ENCODE measurements around the gene TMEM150A.
A peak's percentile ranks its signal among the peaks of the same experiment; 100 is the strongest.
"Not testable (repeated sequence)": the region's sequence is repeated elsewhere in the genome, so short reads cannot be mapped to it uniquely, and the experiment has no call there.

Gene TMEM150A

DNA sequence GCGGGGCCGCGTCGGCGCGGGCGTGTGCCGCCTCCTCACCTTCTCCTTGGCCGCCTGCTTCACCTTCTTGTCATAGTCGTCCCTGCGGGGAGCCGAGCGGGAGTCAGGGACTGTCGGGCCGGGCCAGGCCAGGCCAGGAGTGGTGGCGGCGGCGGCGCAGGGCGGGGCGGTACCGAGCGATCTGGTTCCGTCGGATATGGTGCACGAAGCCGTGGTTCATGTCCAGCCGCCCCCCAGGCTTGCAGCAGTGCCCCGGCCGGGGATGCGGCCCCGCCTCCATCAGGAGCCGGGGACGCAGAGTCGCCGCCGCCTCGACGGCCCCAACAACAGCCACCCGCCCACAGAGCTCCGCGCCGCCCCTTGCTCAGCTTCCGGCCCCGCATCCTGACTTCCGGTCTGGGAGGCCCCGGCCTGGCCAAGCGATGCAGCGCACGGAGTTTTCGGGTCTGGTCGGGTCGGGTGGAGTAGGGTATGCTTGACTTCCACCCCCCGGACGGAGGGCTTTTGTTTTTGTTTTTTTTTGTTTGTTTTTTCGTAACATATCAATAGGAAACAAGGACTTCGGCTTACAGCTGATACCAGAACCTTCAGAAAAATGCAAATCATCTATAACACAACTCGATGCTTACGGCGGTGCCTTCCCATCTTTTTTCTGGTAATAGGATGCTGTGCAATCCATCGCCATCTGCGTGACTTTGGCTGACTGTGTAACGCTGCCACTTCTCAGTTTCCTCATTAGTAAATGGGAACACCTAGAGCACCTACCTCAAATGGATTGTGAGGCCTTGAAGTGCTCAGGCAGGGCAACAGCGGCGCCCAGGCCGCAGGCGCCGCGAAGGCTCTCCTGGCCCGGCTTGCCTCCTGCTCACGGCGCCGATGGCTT, 9.4 kb upstream of the TMEM150A start, which contains the start of gene C2orf68:
TSS of gene C2orf68 (minus strand) at position 362 of the 883 bp plus-strand sequence. CDS start at position 280, 82 bp downstream.
- DNase-seq (ENCODE audit: low spot score): peak; percentile 86

DNA sequence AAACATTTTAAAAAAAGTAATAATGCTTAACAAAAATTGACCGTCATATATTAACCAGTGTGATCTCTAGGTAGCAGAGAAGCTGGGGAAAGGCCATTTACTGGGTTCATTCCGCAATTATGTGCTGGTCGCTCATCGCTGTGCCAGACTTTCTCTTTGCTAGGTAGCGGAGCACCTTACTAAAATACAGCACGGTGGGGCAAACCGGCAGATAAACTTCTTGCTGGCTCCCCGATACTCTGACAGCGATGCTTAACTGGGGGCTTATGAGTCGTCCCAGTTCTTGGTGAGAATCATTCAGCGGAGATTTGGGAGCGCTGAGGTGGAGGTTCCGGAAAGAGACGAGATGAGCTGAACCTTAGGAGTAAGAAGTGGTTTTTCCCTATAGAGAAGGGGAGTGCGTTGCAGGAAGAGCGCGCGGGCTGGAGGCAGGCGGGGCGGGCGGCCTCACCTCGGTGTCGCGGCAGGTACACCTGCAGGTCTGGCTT, 8.8 kb upstream of the TMEM150A start:
- DNase-seq (ENCODE audit: low spot score): no peak

DNA sequence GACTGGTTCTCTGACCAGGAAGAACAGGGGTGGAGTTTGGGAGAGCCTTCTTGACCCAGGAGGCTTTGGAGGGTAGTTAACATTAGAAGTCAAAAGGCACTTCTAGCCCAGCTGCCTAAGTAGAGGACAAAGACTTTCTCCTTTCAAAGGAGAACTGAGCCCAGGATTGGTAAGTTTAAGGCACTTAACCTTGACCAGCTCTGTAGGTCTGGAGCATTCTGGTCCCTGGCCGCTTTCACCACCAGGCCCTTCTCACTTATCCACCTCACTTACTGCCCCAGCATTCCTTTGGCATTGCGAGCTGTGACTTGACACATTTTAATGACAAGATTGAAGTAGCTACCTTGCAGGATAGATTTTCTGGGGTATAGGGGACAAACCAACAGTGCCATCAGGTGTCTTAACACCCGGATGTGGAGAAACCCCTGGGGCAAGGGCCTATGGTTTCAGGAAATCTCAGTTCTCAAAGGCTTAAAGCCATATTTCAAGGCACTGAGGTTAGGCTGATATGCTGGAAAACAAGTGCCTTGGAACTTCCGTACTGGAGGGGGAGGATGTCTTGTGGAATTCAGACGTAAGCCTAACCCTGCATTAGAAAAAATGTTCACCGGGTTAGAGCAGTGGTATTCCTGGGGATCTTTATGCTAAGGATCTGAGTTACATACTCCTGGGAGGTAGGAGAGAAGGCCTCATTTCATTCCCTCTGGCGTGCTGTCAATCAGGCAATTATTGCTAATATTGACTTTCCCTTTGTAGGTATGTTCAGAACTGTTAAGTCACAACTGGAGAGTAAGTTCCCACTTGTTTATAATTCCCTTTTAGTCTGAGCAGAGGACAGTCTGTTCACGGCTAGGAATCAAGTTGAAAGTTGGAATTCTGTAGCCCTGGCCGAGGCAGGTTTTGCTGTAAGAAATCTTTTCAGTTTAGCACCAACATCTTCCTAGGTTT, 5.0 kb upstream of the TMEM150A start:
- DNase-seq (ENCODE audit: low spot score): no peak

DNA sequence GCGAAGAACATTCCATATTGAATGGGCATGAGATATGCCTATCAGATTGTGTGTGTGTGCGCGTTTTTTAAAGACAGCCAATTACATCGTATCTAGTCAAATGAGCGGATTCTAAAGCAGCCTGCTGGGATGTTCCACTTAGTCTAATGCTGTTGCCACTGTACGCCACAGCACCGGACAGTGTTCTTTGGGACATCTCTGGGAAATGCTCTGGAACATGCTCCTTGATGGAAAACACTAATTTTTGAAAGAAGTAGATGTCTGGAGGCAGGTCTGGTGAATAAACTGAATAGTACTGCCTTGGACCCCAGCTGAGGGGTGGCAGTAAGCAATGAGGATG, 3.6 kb upstream of the TMEM150A start:
- no peak for DNase-seq (ENCODE audit: low spot score)

DNA sequence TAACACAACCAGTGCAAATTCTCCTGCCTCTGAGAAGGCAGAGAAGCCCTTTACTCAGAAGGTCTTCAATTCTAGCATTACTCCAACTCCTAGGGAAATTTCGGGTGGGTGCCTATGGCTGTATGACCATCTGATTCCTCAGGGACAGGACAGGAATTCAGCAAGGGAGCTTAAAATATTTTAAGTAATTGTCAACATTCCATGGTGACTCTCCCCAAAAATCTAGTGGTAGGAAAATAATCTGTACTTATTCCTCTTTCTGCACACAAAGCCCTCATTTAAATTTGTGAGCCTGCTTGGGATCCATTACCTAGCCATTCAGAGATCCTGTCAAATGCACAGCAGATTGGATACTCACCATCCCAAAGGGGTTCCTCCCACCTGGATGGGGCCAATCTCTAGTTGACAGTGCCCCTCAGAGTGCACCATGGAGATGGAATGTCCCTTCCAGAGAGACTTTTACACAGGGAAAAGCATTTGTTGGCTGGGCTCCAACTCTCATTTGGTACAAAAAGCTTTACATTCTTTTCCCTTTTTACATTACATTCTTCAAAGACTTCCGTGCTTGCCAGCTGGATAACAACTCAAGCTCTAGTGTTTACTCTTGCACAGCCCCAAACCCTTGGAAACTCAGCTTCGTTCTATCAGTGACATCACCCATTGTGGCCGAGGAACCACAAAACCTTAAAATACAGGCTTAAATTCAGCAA, 3.1 kb upstream of the TMEM150A start:
- no peak for DNase-seq (ENCODE audit: low spot score)

DNA sequence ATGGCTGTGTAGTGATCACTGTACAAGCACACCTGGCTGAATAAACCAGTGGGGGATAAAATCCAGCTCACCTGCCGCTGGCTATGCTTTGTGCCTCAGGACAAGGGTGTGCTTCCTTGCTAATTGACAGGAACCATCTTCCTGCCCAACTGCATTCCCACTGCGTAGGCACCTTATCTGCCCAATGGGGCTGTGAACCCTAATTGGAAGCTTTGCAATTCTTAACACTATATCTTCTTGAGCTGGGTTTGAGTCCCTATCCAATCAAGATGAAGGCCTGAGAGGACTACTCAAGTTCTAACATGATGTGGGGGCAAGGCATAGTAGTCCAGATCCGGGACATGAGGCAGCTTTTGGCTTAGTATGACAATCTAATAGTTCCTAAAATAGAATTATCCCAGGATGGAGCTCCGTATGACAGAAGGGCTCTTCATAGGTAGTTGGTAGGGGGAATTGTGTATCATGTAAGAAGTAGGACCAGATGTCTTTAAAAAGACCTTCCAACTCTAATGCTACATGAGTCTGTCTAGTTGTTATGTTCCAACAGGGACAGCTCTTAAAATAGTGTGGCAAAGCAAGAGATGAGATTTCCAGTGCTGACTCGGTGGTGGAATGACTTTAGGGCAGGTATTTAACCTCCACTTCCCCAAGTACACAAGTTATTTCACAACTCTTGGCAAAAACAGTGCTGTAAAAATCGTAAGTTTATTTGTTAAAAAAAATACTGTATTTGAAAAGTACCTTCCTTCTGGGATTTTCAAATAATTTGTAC, 2.3 kb upstream of the TMEM150A start:
- no peak for DNase-seq (ENCODE audit: low spot score)

DNA sequence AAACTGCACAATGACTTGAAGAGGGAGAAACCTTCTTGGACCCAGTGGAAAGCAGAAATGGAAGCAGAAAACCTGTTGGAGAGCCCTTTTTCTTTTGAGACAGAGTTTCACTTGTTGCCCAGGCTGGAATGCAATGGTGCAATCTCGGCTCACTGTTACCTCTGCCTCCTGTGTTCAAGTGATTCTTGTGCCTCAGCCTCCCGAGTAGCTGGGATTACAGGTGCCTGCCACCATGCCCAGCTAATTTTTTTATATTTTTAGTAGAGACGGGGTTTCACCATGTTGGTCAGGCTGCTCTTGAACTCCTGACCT, 1.6 kb upstream of the TMEM150A start:
- not testable (repeated sequence) for DNase-seq (ENCODE audit: low spot score)

DNA sequence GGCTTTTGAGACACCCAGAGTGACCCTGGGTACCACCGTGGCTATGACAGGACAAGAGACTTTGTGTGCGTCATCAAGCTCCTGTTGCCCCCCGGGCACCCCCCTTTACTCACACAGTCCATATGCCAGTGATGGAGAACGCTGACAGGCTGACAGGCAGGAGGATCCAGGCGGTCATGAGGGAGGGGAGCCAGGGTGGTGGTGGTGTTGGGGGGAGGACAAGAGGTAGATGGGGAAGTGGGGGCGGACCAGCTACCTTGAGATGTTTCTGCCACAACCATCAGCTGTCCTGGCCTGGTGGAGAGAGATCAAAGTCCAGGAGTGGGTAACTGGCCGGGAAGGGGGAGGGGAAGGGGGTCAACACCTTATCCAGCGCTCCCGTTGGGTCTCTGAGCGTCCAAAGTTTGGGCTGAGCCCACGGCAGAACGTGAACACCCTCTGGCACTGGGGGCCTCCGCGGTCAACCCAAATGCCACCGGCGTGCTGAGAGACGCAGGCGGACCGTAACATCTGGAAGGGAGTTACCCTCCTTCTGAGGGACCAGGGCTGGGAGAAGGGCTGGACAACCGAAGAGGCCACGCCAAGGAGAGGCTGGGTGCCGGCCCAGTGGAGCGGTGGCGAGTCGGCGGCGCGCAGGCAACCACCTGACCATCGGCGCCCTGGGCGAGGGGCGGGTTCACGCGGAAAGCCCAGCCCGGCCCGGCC, 575 bp downstream of the TMEM150A start:
- no peak for DNase-seq (ENCODE audit: low spot score)

DNA sequence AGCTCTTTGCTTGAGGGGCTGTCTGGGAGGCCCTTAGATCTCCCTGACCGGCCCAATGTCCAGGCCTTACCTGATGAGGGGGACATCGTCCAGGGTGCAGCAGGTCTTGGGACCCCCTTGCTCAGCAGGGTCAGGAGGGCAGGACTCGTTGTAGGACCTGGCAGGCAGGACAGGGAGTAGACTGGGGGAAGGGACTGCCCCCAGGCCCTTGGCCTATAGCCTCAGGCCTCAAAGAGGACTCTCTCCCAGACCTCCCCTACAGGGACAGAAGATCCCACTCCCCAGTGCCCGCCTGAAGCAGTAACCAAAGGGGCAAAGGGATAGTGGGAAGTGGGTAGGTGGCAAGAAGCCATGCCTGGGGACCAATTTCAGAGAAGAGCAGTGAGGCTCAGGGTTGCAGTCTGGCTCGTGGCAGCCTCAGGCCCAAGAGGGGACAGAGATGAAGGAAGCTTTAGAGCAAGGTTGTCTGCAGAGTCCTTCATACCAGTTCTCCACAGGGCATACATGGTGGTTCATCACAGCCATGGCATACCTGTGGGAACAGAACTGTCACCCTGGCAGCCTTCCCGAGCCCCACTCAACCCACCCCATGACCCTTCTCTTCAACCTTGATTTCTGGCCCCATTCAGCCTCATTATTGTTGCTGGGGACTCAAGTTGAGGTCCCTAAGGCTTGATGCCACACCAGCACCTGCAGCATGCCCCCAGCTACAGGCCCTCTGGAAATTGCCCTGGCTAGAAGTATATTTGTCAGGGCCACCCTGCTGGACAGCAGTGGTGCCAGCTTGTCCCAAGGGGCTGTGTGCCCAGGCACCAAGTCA, 1.3 kb downstream of the TMEM150A start:
- DNase-seq (ENCODE audit: low spot score): no peak

DNA sequence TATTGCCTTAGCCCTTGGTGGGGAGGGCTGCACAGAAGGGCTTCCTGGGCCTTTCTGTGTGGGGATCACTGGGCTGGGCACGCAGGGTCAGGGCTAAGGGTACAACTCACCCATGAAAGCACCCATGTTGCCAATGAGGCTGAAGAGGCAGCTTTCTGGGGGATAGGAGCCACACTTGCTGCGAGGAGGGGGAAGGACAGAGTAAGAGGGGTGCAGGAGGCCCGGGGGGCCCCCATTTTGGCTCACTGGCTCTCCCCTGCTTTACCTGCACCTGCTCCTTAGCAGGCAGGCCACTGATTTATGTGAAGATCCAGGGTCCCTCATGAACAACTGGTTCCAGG, 2.3 kb downstream of the TMEM150A start:
- DNase-seq (ENCODE audit: low spot score): no peak

DNA sequence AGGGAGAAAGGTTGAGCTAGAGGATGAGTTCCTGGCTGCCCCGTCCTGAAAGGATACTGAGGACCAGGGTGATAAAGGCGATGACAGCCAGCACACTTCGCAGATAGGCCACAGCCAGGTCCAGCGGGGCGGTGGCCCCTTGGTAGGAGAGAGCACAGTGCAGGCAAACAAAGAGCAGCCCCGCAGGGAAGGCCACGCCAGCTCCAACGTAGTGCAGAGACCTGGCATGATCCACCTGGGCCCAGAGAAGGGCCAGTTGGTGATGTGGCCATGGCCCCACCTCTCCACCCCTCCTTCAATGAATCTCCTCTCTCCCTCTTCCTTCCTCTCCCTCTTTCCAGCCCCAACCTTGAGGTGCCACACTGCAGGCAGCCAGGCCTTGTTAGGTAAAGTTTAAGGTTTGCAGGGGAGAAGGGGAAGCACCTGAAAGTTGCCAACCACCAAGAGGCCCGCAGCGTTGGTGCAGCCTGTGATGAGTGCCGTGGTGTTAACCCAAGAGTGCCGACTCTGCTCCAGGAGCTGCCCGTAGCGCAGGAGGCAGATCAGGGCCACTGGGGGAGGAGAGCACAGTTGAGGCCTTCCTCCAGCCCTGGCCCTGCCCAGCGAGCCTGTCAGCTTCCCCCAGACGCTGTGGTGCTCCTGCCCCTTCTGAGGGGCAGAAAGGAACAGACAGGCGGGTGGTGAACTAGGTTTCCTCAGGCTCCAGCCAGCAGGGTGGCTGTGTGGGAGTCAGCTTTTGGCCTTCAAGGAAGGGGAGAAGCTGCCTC, 2.8 kb downstream of the TMEM150A start:
- no peak for DNase-seq (ENCODE audit: low spot score)

DNA sequence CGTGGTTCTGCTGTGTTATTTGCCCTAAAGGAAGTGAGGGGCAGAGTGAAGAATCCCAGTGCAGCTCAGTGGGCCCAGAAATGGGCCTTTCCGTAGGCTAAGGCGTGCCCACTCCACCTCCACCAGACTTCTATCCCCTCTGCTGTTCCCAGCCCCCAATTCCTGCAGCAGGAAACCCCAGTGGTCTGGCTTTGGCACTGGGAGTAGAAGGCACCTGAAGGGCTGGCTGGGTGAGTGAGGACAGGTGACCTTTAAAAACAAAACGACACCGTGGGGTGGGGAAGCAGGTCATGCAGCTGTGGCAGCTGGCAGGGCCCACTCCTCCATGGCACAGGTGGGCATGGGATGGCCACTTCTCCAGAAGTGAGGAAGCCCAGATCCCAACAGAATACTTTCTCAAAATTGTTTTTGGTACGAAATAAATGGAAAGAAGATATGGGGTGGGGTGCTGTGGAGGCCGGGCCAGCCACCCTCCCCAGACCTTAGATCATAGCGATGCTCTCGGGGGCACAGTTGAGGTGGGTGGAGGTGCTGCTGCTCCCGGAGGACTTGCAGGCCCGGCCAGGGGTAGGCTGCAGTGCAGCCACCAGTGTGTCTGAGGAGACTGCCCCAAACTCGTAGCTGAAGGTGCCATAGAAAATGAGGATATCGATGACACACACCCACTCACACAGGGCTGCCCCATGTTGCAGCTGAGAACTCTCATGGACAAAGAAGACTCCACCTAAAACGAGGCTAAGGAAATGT, 3.7 kb downstream of the TMEM150A start:
- DNase-seq (ENCODE audit: low spot score): no peak

DNA sequence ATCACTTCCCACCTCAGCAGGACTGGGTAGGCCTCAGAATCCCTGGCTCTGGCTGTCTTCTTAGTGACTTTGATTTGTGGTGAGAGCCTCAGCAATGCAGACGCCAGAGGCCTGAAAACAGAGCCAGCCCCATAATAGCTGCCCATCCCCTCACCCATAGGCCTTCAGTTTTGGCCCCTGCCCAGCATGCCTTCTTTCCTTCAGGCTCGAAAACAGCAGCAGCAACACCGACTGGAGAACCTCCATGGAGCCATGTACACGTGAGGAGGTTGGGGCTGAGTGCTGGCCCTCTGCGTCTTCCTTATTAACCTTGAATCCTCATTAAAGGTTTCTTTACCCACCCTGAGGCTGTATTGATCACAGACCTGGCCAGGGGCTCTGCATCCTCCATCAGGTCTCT, 5.3 kb downstream of the TMEM150A start:
- no peak for DNase-seq (ENCODE audit: low spot score)

DNA sequence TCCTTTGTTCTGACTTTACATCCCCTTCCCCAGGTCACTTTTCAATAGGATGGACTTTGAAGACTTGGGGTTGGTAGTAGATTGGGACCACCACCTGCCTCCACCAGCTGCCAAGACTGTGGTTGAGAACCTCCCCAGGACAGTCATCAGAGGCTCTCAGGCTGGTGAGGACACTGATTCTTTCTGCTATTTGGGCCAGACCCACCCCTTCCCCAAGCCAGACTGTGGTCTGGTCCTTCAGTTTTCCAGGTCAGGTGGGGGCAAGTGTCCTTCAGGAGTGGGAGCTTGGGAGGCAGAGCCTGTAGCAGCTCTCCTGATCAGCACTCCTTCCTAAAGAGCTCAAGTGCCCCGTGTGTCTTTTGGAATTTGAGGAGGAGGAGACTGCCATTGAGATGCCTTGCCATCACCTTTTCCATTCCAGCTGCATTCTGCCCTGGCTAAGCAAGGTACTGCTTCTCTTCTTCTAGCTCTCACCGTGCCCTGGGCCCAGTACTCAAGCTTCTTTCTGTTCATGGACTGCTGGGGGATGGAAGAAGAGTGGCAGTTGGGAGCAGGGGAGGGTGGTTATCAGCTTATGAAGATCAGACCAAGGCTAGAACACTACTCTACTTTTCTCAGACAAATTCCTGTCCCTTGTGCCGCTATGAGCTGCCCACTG, 5.9 kb downstream of the TMEM150A start:
- no peak for DNase-seq (ENCODE audit: low spot score)

DNA sequence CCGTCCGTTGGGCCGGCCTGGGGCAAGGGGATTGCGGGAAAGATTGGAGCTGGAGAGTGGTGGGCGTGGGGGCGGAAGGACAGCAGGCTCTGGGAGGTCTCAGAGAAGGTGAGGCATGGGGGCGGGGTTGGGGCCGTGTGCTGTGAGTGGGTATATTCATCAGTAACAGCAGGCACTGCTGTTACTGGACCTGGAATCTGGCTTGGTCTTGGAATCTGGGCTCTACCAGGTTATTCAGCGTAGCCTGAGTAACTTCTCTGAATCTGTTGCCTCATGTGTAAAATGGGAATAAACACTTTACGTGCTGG, 6.5 kb downstream of the TMEM150A start:
- no peak for DNase-seq (ENCODE audit: low spot score)

DNA sequence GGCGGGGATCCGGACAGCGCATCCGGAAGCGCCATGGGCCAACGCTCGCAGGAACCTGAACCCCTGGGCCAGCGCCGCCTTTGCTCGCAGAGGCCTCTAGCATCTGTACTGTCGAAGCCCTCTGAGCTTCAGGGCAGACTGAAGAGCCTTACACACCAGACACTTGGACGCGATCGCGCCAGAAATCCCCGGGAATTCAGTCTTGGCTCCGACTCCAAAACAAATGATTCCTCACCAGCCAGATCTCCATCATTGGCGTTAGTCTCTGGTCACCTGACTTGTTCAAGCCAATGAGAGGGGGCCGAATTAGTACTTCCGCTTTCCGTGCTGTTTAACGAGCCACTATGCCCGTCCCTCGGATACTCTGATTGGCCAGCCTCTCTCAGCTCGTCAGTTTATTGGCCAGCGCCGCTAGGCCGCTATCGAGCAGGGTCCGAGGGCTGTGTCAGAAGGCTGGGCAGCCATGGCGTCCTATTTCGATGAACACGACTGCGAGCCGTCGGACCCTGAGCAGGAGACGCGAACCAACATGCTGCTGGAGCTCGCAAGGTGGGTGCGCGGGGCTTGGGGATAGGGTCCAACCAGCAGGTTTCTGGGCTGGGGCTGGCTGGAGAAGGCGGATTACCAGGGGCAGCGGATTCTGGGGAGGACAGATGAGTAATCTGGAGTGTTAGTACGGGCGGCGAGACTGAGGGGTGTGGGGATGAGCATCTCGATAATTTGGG, 7.0 kb downstream of the TMEM150A start, which contains the start of gene RNF181:
TSS of gene RNF181 (plus strand) at position 445 of the 725 bp plus-strand sequence. CDS start at position 464, 19 bp downstream.
- peak; percentile 99 for DNase-seq (ENCODE audit: low spot score)

DNA sequence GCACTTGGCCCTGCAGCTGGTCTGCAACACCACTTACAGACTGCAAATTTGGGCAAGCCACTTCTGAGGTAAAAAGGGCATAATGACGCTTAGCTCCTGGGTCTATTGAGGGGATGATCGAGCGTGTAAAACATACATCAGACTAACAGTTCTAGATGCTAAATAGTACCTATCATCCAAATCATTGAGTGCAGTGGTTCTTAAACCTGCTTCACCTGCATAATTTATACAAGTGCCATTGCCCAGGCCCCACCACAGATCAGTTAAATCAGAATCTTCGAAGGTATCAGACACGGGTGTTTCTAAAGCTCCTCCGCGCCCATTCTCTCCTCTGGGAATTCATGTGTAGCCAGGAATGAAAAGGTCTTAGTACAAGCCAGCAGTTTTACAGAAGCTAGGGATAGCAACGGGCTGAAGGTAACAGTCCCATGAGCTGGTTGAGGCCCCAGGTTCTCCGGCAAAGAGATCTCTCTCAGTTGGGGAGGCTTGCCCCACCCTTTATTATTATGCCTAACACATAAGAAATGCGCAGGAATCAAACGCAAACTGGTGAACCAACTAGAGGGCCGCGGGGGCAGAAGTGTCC, 7.7 kb downstream of the TMEM150A start:
- no peak for DNase-seq (ENCODE audit: low spot score)
